Glutamatergic neuron (in vitro differentiated cells): ENCODE results near the gene SNX33. TPM values are rescaled to one million over a fixed set of nuclear protein-coding genes. Genes with fewer than 3 reads are reported as not detected.
A peak's percentile ranks its signal among the peaks of the same experiment; 100 is the strongest.
"Not testable (repeated sequence)": the region's sequence is repeated elsewhere in the genome, so short reads cannot be mapped to it uniquely, and the experiment has no call there.

ENCODE experiments used
- DNase-seq: peaks from one replicate; pipeline ENCODE4 v3.0.0; 2022
- H3K27ac Mint-ChIP-seq: one replicate; pipeline ENCODE4 v1.8.0; 2020; ENCODE audit warnings: mild to moderate bottlenecking, mixed read lengths, inconsistent platforms; ENCODE audit not compliant: unreplicated experiment
- H3K27me3 Mint-ChIP-seq: one replicate; pipeline ENCODE4 v1.8.0; 2020; ENCODE audit warnings: mild to moderate bottlenecking, moderate library complexity, mixed read lengths, inconsistent platforms; ENCODE audit not compliant: unreplicated experiment
- H3K36me3 Mint-ChIP-seq: one replicate; pipeline ENCODE4 v1.8.0; 2020; ENCODE audit warnings: mild to moderate bottlenecking, mixed read lengths, inconsistent platforms; ENCODE audit not compliant: unreplicated experiment
- H3K4me1 Mint-ChIP-seq: one replicate; pipeline ENCODE4 v1.8.0; 2020; ENCODE audit warnings: mild to moderate bottlenecking, low read depth, mixed read lengths, inconsistent platforms; ENCODE audit not compliant: unreplicated experiment
- H3K4me3 Mint-ChIP-seq: one replicate; pipeline ENCODE4 v1.8.0; 2020; ENCODE audit warnings: mild to moderate bottlenecking, mixed read lengths, inconsistent platforms; ENCODE audit not compliant: unreplicated experiment
- H3K9me3 Mint-ChIP-seq: one replicate; pipeline ENCODE4 v1.8.0; 2020; ENCODE audit warnings: mild to moderate bottlenecking, moderate library complexity, mixed read lengths, inconsistent platforms; ENCODE audit not compliant: unreplicated experiment
- total RNA-seq: library from RNA; stranded (reverse); fragmentation: NEBNext Ultra II Directional; extraction: Animal tissue kit (Norgen Biotek cat#: 25700); gene quantifications from one replicate; pipeline ENCODE4 v1.2.1, GENCODE V29; 2021; ENCODE audit not compliant: unreplicated experiment
- TF ChIP-seq, protein P1 (sequence below): fragments of 200-600 bp; sonication (generic); IDR thresholded peaks from one replicate; pipeline ENCODE4 v1.5.0; 2021; ENCODE audit not compliant: partially characterized antibody, unreplicated experiment

Gene SNX33
- total RNA-seq, 1 donor from 2014 or later, result 21.2 TPM

DNA sequence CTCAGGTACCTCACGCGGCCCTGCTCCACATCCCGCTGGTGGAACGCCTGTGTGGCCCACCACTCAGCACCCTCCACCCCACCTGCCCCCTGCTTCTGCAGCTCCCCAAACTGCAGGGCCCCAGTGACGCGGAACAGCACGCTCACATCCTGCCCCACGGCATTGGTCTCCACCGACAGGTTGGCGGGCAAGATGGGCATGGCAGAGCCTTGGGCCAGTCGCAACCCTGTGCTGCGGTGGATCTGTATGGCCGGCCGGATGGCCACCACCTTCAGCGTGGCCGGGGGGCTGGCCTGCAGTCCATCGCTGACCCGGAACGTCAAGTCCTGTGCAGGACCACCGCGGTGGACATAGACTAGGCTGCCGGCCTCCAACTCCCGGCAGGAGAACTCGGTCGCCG lies 41.1 kb downstream of the SNX33 start:
- Mint-ChIP-seq H3K4me1 (peaks cover 17% of the 10 kb centered on the region), H3K27ac (no peak overlapping the region), H3K9me3 (peaks cover 7% of the 10 kb centered on the region), H3K36me3 (no peaks in the 10 kb centered on the region), H3K27me3 (peaks cover 2% of the 10 kb centered on the region), H3K4me3 (no peak overlapping the region)
- TF ChIP-seq, protein P1, sequence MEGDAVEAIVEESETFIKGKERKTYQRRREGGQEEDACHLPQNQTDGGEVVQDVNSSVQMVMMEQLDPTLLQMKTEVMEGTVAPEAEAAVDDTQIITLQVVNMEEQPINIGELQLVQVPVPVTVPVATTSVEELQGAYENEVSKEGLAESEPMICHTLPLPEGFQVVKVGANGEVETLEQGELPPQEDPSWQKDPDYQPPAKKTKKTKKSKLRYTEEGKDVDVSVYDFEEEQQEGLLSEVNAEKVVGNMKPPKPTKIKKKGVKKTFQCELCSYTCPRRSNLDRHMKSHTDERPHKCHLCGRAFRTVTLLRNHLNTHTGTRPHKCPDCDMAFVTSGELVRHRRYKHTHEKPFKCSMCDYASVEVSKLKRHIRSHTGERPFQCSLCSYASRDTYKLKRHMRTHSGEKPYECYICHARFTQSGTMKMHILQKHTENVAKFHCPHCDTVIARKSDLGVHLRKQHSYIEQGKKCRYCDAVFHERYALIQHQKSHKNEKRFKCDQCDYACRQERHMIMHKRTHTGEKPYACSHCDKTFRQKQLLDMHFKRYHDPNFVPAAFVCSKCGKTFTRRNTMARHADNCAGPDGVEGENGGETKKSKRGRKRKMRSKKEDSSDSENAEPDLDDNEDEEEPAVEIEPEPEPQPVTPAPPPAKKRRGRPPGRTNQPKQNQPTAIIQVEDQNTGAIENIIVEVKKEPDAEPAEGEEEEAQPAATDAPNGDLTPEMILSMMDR, result no peak
- no peak for DNase-seq

DNA sequence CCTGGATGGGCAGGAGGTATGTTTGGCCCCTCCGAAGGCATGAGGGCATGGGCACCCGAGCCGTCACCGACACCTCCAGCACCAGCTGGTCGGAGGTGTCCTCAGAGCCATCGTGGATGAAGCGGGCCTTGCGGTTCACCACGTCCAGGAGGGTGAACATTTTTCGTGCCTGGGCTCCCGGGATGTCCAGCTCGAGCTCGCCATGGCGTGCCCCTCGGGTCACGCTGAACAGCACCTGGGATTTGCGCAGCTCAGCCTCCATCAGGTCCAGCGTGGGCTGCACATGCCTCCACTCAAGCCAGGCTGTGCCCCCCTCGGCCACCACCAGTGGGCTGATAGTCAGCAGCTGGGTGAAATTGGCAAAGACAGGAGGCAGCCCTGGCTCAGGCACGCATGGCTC lies 41.7 kb downstream of the SNX33 start:
- not testable (repeated sequence) for DNase-seq, H3K4me3 Mint-ChIP-seq, H3K36me3 Mint-ChIP-seq, H3K9me3 Mint-ChIP-seq, H3K27me3 Mint-ChIP-seq, H3K27ac Mint-ChIP-seq
- H3K4me1 Mint-ChIP-seq, result peaks cover 20% of the 10 kb centered on the region

DNA sequence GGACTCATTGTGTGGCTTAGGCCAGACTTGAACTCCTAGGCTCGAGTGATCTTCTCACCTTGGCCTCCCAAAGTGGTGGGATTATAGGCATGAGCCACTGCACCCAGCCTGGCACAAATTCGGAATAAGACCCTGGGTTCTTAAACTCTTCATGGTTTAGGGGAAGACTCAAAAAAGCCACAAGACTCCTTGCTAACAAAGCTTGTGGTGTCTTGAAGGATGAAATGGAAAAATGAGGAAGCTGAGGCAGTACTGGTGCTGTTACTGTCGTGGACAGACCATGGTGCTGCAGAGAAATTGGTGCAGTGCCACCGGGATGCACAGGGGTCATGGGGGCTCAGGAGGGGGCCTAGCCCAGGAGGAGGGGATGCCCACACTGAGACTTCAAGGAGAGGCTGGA lies 44.6 kb downstream of the SNX33 start:
- H3K27ac Mint-ChIP-seq, result peak overlapping the region; percentile 43
- H3K4me3 Mint-ChIP-seq, H3K36me3 Mint-ChIP-seq, DNase-seq: not testable (repeated sequence)
- H3K9me3 Mint-ChIP-seq, result peaks cover 14% of the 10 kb centered on the region
- peaks cover 27% of the 10 kb centered on the region for H3K4me1 Mint-ChIP-seq
- peaks cover 17% of the 10 kb centered on the region for H3K27me3 Mint-ChIP-seq

DNA sequence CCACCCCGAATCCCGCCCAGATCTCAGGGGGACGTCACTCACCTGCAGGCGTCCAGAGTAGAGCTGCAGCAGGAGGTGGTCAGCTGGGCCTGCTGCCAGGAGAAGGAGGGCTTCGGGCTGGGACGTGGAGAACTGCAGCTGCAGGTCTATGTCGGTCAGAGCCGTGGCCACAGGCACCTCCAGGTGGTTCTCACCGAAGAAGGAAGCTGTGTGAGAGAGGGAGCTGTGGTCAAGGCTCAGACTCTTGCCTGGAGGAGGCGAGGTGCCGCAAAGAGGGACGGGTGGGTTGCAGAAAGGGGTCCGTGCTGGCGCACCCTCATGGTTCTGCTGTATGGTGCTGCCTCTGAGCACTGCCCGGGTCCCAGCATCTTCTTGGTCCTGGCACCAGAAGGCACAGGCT lies 45.3 kb downstream of the SNX33 start:
- Mint-ChIP-seq H3K27me3 (peaks cover 16% of the 10 kb centered on the region), H3K4me1 (peaks cover 27% of the 10 kb centered on the region), H3K9me3 (peaks cover 13% of the 10 kb centered on the region), H3K27ac (peak overlapping the region; percentile 93)
- not testable (repeated sequence) for DNase-seq, H3K4me3 Mint-ChIP-seq, H3K36me3 Mint-ChIP-seq

DNA sequence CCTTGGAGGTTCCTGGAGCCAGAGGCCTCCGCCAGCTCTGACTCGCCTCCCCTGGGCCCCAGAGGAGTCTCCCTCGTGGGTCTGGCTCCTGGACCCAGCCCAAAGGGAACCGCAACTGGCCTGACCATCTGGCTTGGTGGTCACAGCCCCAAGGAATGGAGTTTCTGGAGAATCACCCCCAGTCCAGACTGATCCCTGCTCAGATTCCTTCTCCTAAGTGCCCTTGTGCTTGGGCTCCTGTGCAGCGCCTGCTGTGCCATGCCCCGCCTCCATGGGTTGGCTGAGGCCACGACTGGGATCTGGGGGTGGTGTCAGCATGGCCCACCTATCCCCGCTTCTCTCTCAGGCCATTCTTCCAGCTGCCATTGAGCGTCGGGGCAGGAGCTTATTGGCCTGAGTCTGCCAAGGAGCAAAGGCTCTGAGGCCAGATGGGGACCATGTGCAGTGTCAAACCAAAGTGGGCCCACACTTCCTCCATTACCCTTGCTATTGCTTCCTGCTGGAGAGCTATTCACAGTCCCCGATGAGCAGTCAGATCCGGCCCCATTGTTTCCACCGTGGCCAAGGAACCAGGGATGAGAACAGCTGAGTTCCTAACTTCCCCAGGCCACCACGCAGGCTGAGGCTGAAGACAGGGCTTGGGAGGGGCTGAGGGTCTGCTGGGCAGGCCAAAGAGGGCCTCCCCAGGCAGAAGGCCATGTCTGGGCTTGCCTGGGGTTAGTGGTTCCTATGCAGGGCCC lies 46.0 kb downstream of the SNX33 start:
- H3K27me3 Mint-ChIP-seq, result peaks cover 16% of the 10 kb centered on the region
- peak overlapping the region; percentile 57 for H3K4me3 Mint-ChIP-seq

DNA sequence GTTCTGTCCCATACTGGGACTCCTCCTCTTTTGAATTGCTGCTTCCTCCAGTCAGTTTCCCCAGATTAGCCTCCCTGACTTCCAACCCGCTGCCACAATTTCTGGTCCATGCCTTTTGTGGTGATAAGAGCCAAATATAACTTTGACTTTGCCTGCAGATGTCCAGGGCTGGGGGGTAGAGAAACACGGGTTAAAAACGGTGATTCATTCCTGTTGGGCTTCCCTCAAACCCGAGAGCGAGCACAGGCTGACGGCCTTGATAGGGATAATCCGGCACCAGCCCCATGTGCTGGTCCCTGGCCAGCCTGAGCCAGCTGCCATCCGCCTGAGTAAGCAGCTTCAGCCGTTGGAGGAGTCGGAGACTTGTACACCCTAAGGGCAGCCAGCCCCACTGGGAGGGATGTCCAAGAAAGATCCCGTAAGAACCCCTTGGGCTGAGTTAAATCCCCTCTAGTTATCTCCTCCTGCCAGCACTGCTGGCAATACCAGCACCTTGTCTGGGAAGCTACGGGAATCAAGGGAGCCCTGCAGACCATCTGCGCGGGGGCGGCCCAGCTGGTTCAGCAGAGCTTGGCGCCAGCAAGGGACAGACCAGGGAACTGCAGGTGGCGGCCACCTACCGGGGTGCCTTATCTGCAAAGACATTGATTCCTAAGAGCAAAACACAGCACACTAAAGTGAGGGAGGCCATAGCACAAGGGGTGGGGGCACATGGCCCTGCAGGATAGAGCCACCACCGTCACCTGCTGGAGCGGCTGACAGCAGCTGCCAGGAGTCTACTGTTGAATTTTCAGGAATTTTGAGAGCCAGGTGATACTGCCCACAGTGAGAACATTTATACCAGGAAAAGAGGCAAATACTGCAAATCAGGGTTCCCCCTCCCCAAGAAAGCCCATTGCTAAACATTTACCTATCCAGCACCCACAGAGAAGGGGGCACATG lies 46.8 kb downstream of the SNX33 start:
- Mint-ChIP-seq H3K36me3 (no peaks in the 10 kb centered on the region), H3K27ac (peak overlapping the region; percentile 93), H3K4me3 (peak overlapping the region; percentile 42), H3K27me3 (peaks cover 16% of the 10 kb centered on the region), H3K9me3 (peaks cover 12% of the 10 kb centered on the region), H3K4me1 (peaks cover 28% of the 10 kb centered on the region)
- DNase-seq, result peak; percentile 82
- TF ChIP-seq, protein P1, result peak; percentile 43

More for the DNA sequence above, 46.0 kb downstream of the SNX33 start:
- peaks cover 27% of the 10 kb centered on the region for H3K4me1 Mint-ChIP-seq
- H3K27ac Mint-ChIP-seq, result peak overlapping the region; percentile 93
- DNase-seq, result no peak
- peaks cover 12% of the 10 kb centered on the region for H3K9me3 Mint-ChIP-seq
- TF ChIP-seq, protein P1, result no peak
- H3K36me3 Mint-ChIP-seq, result no peaks in the 10 kb centered on the region
